Panc1 (cell line): Measurements from ENCODE around the gene ARL11. TPM values are rescaled to one million over a fixed set of nuclear protein-coding genes. Genes with fewer than 3 reads are reported as not detected.

ENCODE experiments used
- ATAC-seq: fragments of 200-7000 bp; cut with Tn5 transposase; 2 replicates; pipeline ENCODE4 v1.9.1; 2020; ENCODE audit warnings: mild to moderate bottlenecking, moderate library complexity
- BruUV-seq: library from RNA; stranded (reverse); fragments of 400-500 nt; replicated peaks from 2 replicates; lab custom pipeline; 2021; lab: Mats Ljungman, UMichigan
- CTCF ChIA-PET: fragments of 300-600 bp; sonication (Branson Sonifier 250); formaldehyde crosslinking; loops from one replicate; lab custom pipeline; 2022; ENCODE audit warnings: antibody characterized with exemption; lab: Charles Lee
- POLR2A ChIA-PET: fragments of 300-600 bp; sonication (Branson Sonifier 250); formaldehyde crosslinking; loops from one replicate; lab custom pipeline; 2022; ENCODE audit warnings: antibody characterized with exemption; lab: Charles Lee
- DNase-seq: peaks from one replicate; pipeline ENCODE4 v3.0.0-alpha.2; 2010; ENCODE audit warnings: low read depth, low spot score
- H3K27ac ChIP-seq: 2 replicates; pipeline ENCODE4 v1.5.1; 2011; ENCODE audit warnings: mild to moderate bottlenecking, low read length, inconsistent platforms
- H3K27me3 ChIP-seq: fragments of 200-500 bp; sonication (Bioruptor generic); 2 replicates; pipeline ENCODE4 v1.6.0; 2014; ENCODE audit warnings: low read length, inconsistent platforms; ENCODE audit not compliant: control insufficient read depth, insufficient read depth
- H3K36me3 ChIP-seq: fragments of 200-500 bp; sonication (Bioruptor generic); 2 replicates; pipeline ENCODE4 v1.5.1; 2014; ENCODE audit warnings: inconsistent platforms, mild to moderate bottlenecking, low read length, moderate library complexity; ENCODE audit not compliant: control insufficient read depth, insufficient read depth
- H3K4me1 ChIP-seq: 2 replicates; pipeline ENCODE4 v1.5.1; 2011; ENCODE audit warnings: inconsistent platforms, mild to moderate bottlenecking, low read length, moderate library complexity; ENCODE audit not compliant: control insufficient read depth, insufficient read depth
- H3K4me3 ChIP-seq, 2 experiments: 2 replicates each; pipeline ENCODE4 v1.5.1; 2011 to 2012; ENCODE audit warnings: low read depth in 2 of 2, low read length in 2 of 2, mild to moderate bottlenecking in 2 of 2, inconsistent platforms in 1 of 2, moderate library complexity in 1 of 2
- H3K9me3 ChIP-seq: fragments of 200-500 bp; sonication (Bioruptor generic); 2 replicates; pipeline ENCODE4 v1.5.1; 2014; ENCODE audit warnings: low read depth, mild to moderate bottlenecking, inconsistent platforms, low read length, moderate library complexity; ENCODE audit not compliant: control insufficient read depth, insufficient read depth
- POLR2AphosphoS5 ChIP-seq: IDR thresholded peaks from 2 replicates; pipeline ENCODE4 v1.6.1; 2012; ENCODE audit warnings: mild to moderate bottlenecking, low read depth, low read length, moderate library complexity
- SIN3A ChIP-seq: IDR thresholded peaks from 2 replicates; pipeline ENCODE4 v1.6.1; 2012; ENCODE audit warnings: low read depth, mild to moderate bottlenecking, low read length, moderate library complexity, borderline replicate concordance; ENCODE audit not compliant: insufficient read depth
- TCF7L2 ChIP-seq: IDR thresholded peaks from 2 replicates; pipeline ENCODE4 v1.6.1; 2011; ENCODE audit warnings: mild to moderate bottlenecking, low read depth, low read length, inconsistent platforms
- in situ Hi-C: cut with HindIII; loops from 2 replicates; pipeline ENCODE4 v1.10.0; 2016; ENCODE audit warnings: low sequenced_read_pairs, low pct_unique_long_range_greater_than_20kb
- intact Hi-C: fragments of 100-400 bp; cut with micrococcal nuclease; formaldehyde crosslinking; loops from one replicate; pipeline ENCODE4 v1.10.0; 2022; ENCODE audit not compliant: unreplicated experiment
- total RNA-seq: library from RNA; stranded (reverse); gene quantifications from one replicate; pipeline ENCODE4 v1.2.1, GENCODE V29; 2021; ENCODE audit not compliant: unreplicated experiment
- TF ChIP-seq, protein P1 (sequence below), 2 experiments: IDR thresholded peaks; 2 replicates each; pipeline ENCODE4 v1.6.1; 2011 to 2012; ENCODE audit warnings: low read depth in 2 of 2, control low read depth in 1 of 2, low read length in 1 of 2, mild to moderate bottlenecking in 1 of 2, moderate library complexity in 1 of 2; ENCODE audit not compliant: insufficient read depth in 1 of 2
- TF ChIP-seq, protein P2 (sequence below): fragments of 450-650 bp; IDR thresholded peaks from 2 replicates; pipeline ENCODE4 v1.5.1; 2017; ENCODE audit warnings: mild to moderate bottlenecking

The ARL11 gene
- total RNA-seq, 1 experiment from 2014 or later = not detected

DNA sequence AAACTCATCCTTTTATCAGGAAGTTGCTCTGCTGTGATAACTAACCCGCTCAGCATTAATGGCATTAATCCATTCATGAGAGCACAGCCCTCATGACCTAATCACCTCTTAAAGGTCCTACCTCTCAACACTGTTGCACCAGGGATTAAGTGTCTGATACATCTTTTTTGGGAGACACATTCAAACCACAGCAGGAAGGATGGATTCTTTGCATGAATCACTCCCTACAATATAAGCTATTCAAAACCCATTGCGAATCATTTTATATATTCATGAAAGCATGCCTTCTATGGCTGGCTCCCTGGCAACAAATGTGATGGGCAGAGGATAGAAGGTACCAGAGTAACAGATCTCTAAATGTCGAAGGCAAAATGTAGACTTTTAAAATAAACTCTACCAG lies 27.6 kb downstream of the ARL11 start:
- in situ Hi-C loops = no loop called here
- ATAC-seq = no peak
- POLR2A ChIA-PET = interaction anchor here (0.7 kb wide), 1 partner anchor 148 kb away, joined by 12 read pairs; no protein-coding TSS in a partner anchor

GRCh38 chr13:49657241-49657641 lies 28.9 kb downstream of the ARL11 start:
- TF ChIP-seq POLR2AphosphoS5 (no peak), TCF7L2 (no peak), SIN3A (no peak)
- TF ChIP-seq, protein P1, sequence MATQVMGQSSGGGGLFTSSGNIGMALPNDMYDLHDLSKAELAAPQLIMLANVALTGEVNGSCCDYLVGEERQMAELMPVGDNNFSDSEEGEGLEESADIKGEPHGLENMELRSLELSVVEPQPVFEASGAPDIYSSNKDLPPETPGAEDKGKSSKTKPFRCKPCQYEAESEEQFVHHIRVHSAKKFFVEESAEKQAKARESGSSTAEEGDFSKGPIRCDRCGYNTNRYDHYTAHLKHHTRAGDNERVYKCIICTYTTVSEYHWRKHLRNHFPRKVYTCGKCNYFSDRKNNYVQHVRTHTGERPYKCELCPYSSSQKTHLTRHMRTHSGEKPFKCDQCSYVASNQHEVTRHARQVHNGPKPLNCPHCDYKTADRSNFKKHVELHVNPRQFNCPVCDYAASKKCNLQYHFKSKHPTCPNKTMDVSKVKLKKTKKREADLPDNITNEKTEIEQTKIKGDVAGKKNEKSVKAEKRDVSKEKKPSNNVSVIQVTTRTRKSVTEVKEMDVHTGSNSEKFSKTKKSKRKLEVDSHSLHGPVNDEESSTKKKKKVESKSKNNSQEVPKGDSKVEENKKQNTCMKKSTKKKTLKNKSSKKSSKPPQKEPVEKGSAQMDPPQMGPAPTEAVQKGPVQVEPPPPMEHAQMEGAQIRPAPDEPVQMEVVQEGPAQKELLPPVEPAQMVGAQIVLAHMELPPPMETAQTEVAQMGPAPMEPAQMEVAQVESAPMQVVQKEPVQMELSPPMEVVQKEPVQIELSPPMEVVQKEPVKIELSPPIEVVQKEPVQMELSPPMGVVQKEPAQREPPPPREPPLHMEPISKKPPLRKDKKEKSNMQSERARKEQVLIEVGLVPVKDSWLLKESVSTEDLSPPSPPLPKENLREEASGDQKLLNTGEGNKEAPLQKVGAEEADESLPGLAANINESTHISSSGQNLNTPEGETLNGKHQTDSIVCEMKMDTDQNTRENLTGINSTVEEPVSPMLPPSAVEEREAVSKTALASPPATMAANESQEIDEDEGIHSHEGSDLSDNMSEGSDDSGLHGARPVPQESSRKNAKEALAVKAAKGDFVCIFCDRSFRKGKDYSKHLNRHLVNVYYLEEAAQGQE (IDR thresholded peaks at IDR 0.05; ENCODE audit: insufficient read depth in 1 of 2, low read depth in 2 of 2, low read length in 1 of 2) = no peak
- TF ChIP-seq, protein P2, sequence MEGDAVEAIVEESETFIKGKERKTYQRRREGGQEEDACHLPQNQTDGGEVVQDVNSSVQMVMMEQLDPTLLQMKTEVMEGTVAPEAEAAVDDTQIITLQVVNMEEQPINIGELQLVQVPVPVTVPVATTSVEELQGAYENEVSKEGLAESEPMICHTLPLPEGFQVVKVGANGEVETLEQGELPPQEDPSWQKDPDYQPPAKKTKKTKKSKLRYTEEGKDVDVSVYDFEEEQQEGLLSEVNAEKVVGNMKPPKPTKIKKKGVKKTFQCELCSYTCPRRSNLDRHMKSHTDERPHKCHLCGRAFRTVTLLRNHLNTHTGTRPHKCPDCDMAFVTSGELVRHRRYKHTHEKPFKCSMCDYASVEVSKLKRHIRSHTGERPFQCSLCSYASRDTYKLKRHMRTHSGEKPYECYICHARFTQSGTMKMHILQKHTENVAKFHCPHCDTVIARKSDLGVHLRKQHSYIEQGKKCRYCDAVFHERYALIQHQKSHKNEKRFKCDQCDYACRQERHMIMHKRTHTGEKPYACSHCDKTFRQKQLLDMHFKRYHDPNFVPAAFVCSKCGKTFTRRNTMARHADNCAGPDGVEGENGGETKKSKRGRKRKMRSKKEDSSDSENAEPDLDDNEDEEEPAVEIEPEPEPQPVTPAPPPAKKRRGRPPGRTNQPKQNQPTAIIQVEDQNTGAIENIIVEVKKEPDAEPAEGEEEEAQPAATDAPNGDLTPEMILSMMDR = no peak
- ATAC-seq (no peak), DNase-seq (no peak)
- Histone ChIP-seq H3K4me3 (no peak overlapping the region), H3K9me3 (no peaks in the 10 kb centered on the region), H3K36me3 (peaks cover 2% of the 10 kb centered on the region; the same call in 1 of the 2 replicates), H3K4me1 (no peaks in the 10 kb centered on the region), H3K27ac (no peak overlapping the region), H3K27me3 (no peaks in the 10 kb centered on the region)
- intact Hi-C loops = loop anchor here (5.0 kb wide), 1 partner anchor 200 kb away; no protein-coding TSS in a partner anchor
- BruUV-seq = no TSS peak
- in situ Hi-C loops = no loop called here
- CTCF ChIA-PET = no interaction called here
- POLR2A ChIA-PET = no interaction called here

More for the DNA sequence above, 27.6 kb downstream of the ARL11 start:
- intact Hi-C loops = loop anchor here (5.0 kb wide), 1 partner anchor 201 kb away; no protein-coding TSS in a partner anchor
- Histone ChIP-seq H3K4me3 (no peak overlapping the region), H3K27me3 (no peaks in the 10 kb centered on the region), H3K9me3 (no peaks in the 10 kb centered on the region), H3K36me3 (peaks cover 2% of the 10 kb centered on the region; the same call in 1 of the 2 replicates), H3K4me1 (no peaks in the 10 kb centered on the region), H3K27ac (no peak overlapping the region)
- CTCF ChIA-PET = no interaction called here
- TF ChIP-seq, protein P2 = no peak
- TF ChIP-seq TCF7L2 = no peak
- TF ChIP-seq POLR2AphosphoS5 = no peak
- TF ChIP-seq, protein P1 (IDR thresholded peaks at IDR 0.05; ENCODE audit: insufficient read depth in 1 of 2, low read depth in 2 of 2, low read length in 1 of 2) = no peak
- no peak for TF ChIP-seq SIN3A
- no TSS peak for BruUV-seq
- no peak for DNase-seq
